Psoas muscle (tissue), 8 donors: ENCODE data around the gene TAF1A. TPM values are rescaled to one million over a fixed set of nuclear protein-coding genes. Genes with fewer than 3 reads are reported as not detected.
A peak's percentile ranks its signal among the peaks of the same experiment; 100 is the strongest.

Experiments
- ATAC-seq, 4 donors: fragments of 200-7000 bp; cut with Tn5 transposase; one replicate each; pipeline ENCODE4 v1.9.1; 2020; ENCODE audit warnings: moderate library complexity in 3 of 4, mild to moderate bottlenecking in 2 of 4
- DNase-seq, 2 donors: peaks; one replicate each; pipeline ENCODE4 v3.0.0-alpha.2; 2020
- H3K27ac ChIP-seq: fragments of 200-600 bp; one replicate; pipeline ENCODE4 v1.8.0; 2022
- H3K27me3 ChIP-seq, 3 donors: fragments of 200-600 bp in 1 of 3; one replicate each; pipeline versions ENCODE4 v1.6.1 to v1.8.0; 2013 to 2022; ENCODE audit warnings: low read length in 2 of 3, mild to moderate bottlenecking in 2 of 3, moderate library complexity in 1 of 3; ENCODE audit not compliant: insufficient read depth in 3 of 3
- H3K36me3 ChIP-seq, 2 donors: fragments of 200-600 bp in 1 of 2; one replicate each; pipeline versions ENCODE4 v1.6.1 to v1.8.0; 2013 to 2022; ENCODE audit warnings: low read depth in 1 of 2, mild to moderate bottlenecking in 1 of 2, moderate library complexity in 1 of 2; ENCODE audit not compliant: insufficient read depth in 1 of 2
- H3K4me1 ChIP-seq: fragments of 200-600 bp; one replicate; pipeline ENCODE4 v1.8.0; 2022
- H3K4me3 ChIP-seq: fragments of 200-600 bp; one replicate; pipeline ENCODE4 v1.8.0; 2022; ENCODE audit warnings: mild to moderate bottlenecking
- H3K9me3 ChIP-seq: fragments of 200-600 bp; one replicate; pipeline ENCODE4 v1.8.0; 2022
- WGBS, 3 donors: extraction: QIAGEN DNeasy Blood & Tissue Kit; methylation state at CpG; one replicate each; pipeline versions ENCODE4 v1.1.6 to v1.1.7; 2013; 5-methylcytosine and 5-hydroxymethylcytosine counted together
- intact Hi-C, 2 donors: fragments of 100-400 bp; cut with DNase I; formaldehyde crosslinking; loops; one replicate each; pipeline versions ENCODE4 v1.11.0 to v1.14.2; 2022
- polyA plus RNA-seq, 3 donors: library from polyadenylated mRNA; stranded (reverse); fragments of 200-250 nt; gene quantifications; one replicate each; pipeline ENCODE4 v1.2.3, GENCODE V29; 2013
- total RNA-seq, 4 donors: library from RNA; stranded (reverse); fragmentation: NEBNext Ultra II Directional in 2 of 4; extraction: Animal tissue kit (Norgen Biotek cat#: 25700) in 2 of 4; gene quantifications; one replicate each; pipeline versions ENCODE4 v1.2.1 to v1.2.4, GENCODE V29; 2021 to 2023
- TF ChIP-seq, protein P1 (sequence below): fragments of 200-600 bp; IDR thresholded peaks from one replicate; pipeline ENCODE4 v1.8.0; 2022; ENCODE audit warnings: antibody characterized with exemption
- donor health status: healthy with polysubstance abuse.
- donor health status: DM: no; HTN: no; CAD: no; lungs with moderate emphysema.
- donor health status: Bipolar disorder and iron deficiency.
- donor health status: healthy.
- donor health status: DM: yes; HTN: yes; CAD: no.
- donor health status: DM: no; HTN: no; CAD: no.
- donor health status: DM: no; HTN: no; CAD: no.
- donor health status: DM: yes; HTN: yes; CAD: no.

Gene TAF1A
- total and polyA plus RNA-seq, 7 donors, result 1.2 to 4.9 (median 2.7) TPM

- 91 to 97% (median 94%) methylated on average over 5 of the region's 5 CpGs for WGBS, 3 donors
- peaks cover 0 to 25% of the 10 kb centered on the region in 2 donors for H3K36me3 ChIP-seq
- no peaks in the 10 kb centered on the region for H3K4me1 ChIP-seq
- H3K27me3 ChIP-seq, result no peaks in the 10 kb centered on the region
- H3K9me3 ChIP-seq, result no peaks in the 10 kb centered on the region
- H3K27ac ChIP-seq, result no peak overlapping the region
- DNase-seq (no peak), ATAC-seq (no peak)
- no peak overlapping the region for H3K4me3 ChIP-seq
- intact Hi-C loops, result no loop called here
- TF ChIP-seq, protein P1, sequence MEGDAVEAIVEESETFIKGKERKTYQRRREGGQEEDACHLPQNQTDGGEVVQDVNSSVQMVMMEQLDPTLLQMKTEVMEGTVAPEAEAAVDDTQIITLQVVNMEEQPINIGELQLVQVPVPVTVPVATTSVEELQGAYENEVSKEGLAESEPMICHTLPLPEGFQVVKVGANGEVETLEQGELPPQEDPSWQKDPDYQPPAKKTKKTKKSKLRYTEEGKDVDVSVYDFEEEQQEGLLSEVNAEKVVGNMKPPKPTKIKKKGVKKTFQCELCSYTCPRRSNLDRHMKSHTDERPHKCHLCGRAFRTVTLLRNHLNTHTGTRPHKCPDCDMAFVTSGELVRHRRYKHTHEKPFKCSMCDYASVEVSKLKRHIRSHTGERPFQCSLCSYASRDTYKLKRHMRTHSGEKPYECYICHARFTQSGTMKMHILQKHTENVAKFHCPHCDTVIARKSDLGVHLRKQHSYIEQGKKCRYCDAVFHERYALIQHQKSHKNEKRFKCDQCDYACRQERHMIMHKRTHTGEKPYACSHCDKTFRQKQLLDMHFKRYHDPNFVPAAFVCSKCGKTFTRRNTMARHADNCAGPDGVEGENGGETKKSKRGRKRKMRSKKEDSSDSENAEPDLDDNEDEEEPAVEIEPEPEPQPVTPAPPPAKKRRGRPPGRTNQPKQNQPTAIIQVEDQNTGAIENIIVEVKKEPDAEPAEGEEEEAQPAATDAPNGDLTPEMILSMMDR, result no peak
These were observed 35.6 kb downstream of the TAF1A start for GRCh38 chr1:222554177-222554576.

- intact Hi-C loops, result no loop called here
- WGBS, 3 donors, result 40 to 50% (median 41%) methylated on average over 5 of the region's 5 CpGs
- no peak for ATAC-seq
These were observed 36.9 kb downstream of the TAF1A start for GRCh38 chr1:222552882-222553281.

GRCh38 chr1:222547944-222548671, 41.6 kb downstream of the TAF1A start, which contains the start of gene HHIPL2:
Gene HHIPL2 (minus strand): TSS chr1:222548104. CDS start chr1:222548044, 60 bp downstream.
- ATAC-seq (no peak), DNase-seq (no peak)
- no peak within 1 kb of the TSS for H3K27ac ChIP-seq
- no peaks in the 10 kb centered on the region for H3K36me3 ChIP-seq
- TF ChIP-seq, protein P1, result no peak
- intact Hi-C loops, result no loop called here
- no peak within 1 kb of the TSS for H3K4me3 ChIP-seq
- 40 to 46% (median 42%) methylated on average over 7 to 8 of the region's 8 CpGs for WGBS, 3 donors
- no peaks in the 10 kb centered on the region for H3K4me1 ChIP-seq
- no peaks in the 10 kb centered on the region for H3K9me3 ChIP-seq
- peaks cover 0 to 5% (median 4%) of the 10 kb centered on the region in 3 donors for H3K27me3 ChIP-seq

More at GRCh38 chr1:222552882-222553281, 36.9 kb downstream of the TAF1A start:
- Histone ChIP-seq H3K27me3 (peaks cover 0 to under 1% (median 0%) of the 10 kb centered on the region in 3 donors), H3K4me1 (no peaks in the 10 kb centered on the region), H3K9me3 (no peaks in the 10 kb centered on the region), H3K36me3 (peaks cover 0 to 17% of the 10 kb centered on the region in 2 donors), H3K4me3 (no peak overlapping the region), H3K27ac (no peak overlapping the region)
- TF ChIP-seq, protein P1, result no peak
- peak in 1 of 2 donors; percentile 17 for DNase-seq

GRCh38 chr1:222547260-222547614, 42.5 kb downstream of the TAF1A start:
- Histone ChIP-seq H3K27me3 (peaks cover 0 to 5% (median 4%) of the 10 kb centered on the region in 3 donors), H3K9me3 (no peaks in the 10 kb centered on the region), H3K36me3 (no peaks in the 10 kb centered on the region), H3K4me1 (no peaks in the 10 kb centered on the region), H3K4me3 (no peak overlapping the region), H3K27ac (no peak overlapping the region)
- whole genome bisulfite sequencing, 3 donors, result 20 to 26% (median 26%) methylated on average over 8 of the region's 8 CpGs
- intact Hi-C loops, result no loop called here
- TF ChIP-seq, protein P1, result no peak
- DNase-seq (no peak), ATAC-seq (no peak)
